Tibial nerve (tissue), 4 donors: ENCODE data around the gene SOX1. TPM values are rescaled to one million over a fixed set of nuclear protein-coding genes. Genes with fewer than 3 reads are reported as not detected.

Experiments used
- small RNA-seq: library from RNA; depleted of rRNA; stranded (forward); fragments of <200 nt; gene quantifications from one replicate; pipeline ENCODE3, GENCODE V24; 2016
- total RNA-seq, 4 donors: library from RNA; depleted of rRNA; stranded (reverse); fragments of >200 nt; gene quantifications; one replicate each; pipeline ENCODE4 v1.1.0, GENCODE V29; 2016

SOX1 gene
- total RNA-seq, 4 donors from 2014 or later = not detected

Small RNA genes lying within 50 kb of the gene (small RNA-seq; reads per million reads assigned to genes)
- not detected for gene RF00287
